ENCODE results near the gene SHB. TPM values are rescaled to one million over a fixed set of nuclear protein-coding genes. Genes with fewer than 3 reads are reported as not detected.

Gene SHB
- total RNA-seq, 1 donor from 2014 or later, result 54.5 TPM

DNA sequence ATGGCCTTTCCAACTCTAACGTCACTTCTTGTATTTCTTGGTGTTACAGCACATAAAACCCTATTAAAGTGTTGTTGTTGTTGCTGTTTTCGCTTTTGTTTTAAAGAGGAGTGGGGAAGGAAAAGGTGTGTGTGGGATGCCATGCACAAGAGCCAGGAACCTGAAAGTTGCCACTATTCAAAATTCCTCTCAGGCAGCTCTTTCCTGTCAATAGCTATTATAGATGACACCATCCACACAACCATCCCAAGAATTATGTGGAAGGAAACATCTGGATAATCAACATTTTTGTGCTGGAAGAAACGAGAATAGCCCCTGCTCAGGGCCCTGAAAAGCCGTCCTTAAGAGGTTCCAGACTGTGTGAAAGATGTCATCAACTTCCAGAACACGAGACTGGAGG, 79.3 kb downstream of the SHB start:
- no peak for DNase-seq (ENCODE audit: low spot score)

DNA sequence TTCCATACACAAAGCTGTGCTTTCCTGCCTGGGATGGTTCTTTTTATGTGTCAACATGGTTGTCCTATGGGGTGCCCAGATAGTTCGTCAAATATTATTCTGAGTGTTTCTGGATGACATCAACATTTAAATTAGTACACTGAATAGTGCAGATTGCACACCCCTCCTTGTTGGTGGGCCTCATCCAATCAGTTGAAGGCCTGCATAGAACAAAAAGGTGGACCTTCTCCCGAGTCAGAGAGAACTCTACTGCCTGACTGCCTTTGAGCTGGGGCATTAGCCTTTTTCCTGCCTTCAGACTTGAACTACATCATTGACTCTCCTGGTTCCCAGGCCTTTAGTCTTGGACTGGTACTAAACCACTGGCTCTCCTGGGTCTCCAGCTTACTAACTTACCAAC, 80.4 kb downstream of the SHB start:
- no peak for DNase-seq (ENCODE audit: low spot score)

DNA sequence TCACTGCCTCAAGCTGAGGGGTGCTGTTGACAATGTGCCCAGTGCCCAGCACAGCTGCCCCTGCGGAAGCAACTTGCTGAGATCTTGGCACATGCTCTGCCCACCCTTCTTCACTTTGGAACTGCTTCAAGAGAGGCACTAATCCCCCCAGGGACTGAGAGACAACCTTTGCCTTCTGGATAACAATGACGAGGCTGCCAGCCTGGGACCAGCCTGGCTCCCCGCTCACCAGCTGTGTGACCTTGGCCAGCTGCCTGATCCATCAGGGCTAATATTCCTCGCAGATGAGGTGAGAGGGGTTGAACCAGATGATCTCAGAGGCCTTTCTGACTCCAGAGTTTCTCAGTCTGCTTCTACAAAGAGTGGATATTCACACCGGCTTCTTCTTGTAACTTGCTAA, 81.0 kb downstream of the SHB start:
- DNase-seq (ENCODE audit: low spot score), result no peak

DNA sequence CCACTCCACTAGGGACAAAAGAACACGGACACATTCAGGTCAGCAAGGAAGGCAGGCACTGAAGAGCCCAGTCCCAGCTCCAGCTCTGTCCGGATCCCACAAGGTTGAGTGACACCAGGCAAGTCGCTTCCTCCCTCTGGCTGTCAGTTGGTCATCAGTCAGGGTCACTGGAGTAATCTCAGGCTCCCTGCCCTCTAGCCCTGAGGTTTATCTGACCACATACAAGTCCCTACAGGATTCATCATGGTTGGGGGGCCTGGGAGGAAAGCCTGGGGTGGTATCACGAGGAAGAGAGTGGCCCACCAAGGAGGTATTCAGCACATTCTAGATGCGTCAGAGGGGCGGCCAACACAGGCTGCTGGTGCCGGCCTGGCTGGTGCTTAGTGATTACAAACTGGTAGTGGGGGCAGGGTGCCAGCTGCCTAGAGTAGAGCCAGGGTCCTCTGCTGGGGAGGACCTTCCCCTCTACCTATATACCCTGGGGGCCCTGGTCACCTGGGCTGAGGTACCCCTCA, 81.5 kb downstream of the SHB start:
- DNase-seq (ENCODE audit: low spot score), result no peak

DNA sequence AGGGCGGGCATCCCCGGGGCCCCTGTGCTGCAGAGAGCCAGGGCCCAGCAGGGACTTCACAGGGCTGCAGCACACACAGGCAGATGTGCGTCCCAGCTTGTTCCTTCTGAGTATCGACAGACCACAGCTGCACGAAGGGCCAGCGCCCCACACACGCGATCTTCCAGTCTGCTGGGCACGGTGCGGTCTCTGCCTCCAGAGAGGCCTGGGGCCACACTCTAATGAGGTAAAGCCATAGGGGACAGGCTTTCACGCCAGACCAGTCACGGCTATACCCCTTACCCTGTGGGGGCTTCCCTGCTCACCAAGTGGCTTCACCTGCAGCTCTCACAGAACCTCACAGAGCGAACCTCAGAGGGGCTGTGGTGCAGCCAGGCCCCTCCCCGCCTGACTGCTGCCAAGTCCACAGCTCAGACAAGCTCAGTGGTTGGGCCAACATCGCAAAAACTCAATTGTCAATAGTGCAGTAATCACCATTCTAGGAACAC, 82.2 kb downstream of the SHB start:
- DNase-seq (ENCODE audit: low spot score), result no peak

DNA sequence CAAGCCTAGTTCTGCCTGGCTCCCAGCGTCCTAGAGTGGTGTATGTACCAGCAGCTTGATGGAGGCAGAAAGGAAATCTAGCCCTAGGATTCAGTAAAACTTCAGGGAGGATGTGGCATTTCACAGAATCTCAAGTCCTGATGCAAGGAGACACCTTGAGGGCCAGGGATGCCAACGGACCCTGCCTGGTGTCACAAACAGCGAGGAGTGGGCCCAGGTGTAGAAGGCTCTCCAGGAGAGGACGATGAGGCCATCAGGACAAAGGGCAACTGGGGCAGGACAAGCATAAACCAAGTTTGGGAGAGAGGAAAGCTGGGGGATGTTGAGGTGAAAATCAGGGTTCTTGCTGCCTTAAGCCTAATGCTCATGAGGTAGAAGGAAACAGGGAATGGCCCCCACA, 83.0 kb downstream of the SHB start:
- no peak for DNase-seq (ENCODE audit: low spot score)

DNA sequence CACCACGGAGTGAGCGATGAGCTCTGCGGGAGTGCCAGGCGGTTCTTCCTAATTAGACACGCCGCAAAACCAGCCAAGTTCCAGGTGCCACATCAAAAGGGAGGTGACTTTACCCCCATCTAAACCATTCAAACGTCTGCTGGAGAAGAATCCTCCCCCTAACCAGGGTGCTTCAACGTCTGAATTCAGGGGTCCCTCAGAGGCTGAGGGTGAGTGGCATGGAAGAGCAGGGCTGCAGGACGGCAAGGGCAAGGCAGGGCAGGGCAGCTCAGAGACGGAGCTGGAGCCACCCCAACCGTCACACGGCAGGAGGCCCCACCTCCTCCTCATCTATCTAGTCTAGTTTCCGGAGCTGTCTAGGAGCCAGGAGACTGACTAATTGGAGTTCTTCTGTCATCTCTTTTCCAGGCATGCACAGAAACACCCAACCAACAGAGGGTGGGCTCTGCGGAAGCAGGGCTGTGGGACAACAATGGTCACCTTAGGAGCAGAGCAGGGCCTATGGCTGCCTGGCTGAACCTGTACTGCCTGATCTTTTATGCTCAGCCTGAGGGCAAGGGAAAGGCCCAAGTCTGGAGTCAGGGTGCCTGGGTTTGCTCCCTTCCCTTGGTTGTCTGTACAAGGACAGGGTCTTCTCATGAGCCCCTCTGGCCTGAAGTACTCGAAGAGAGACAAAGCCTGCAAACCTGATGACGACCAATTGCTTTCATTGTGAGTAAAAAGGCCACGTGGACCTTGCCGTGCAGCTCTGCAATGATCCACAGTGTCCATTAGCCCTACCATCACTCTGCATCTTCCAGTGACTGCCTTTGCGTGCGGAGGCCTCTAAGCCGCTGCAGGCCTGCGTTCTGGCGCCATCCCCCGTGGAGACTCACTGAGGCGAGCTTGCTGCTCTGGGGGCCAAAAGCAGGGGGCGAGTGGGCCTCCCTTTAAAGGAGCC, 84.1 kb downstream of the SHB start:
- DNase-seq (ENCODE audit: low spot score), result no peak

DNA sequence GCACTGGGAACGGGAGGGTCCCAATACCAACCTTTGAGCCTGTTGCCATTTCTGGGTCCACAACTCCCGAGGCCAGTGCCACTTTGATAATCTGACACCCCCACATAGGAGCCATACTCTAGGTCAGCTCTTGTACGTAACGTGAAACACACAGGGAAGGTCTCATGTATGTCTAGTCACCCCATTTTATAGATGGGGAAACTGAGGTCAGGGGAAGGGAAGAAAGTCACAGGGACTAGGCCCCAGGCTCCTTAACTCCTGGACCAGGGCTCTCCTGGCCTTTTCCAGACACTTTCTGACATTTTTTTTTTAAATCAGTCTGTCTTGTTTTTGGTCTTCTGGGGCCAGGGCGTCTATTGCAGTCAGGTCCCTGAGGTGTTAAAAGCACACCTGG, 84.8 kb downstream of the SHB start:
- DNase-seq (ENCODE audit: low spot score), result no peak

DNA sequence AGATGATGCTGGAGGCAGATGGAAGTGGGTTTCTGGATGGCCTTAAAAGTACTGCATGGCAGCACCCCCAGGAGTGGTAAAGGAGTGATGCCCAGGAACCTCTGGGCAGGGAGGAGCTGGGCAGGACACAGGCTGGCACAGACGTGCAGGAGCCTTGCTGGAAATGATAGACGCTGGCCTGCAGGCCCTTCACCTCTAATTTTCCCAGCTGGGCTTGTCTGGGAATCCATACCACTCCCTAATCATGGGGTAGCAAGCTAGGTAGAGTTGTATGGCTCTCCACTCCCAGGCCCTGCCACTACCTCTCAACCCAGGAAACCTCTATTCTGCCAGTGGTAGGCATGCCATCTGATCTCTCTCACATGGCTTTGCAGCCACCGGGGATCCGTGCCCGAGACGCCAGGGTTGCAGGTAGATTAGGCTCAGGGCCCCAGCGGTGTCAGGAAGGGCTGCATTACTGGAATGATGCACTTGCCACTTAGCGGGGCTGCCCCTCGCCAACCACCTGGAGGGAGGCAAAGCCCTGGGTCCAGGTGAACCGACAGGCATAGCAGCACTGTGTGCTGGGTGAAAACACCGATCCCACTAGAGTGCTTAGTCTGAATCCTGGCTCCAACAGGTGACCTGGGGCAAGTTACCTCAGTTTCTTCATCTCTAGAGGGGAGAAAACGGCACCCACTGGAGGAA, 85.5 kb downstream of the SHB start:
- no peak for DNase-seq (ENCODE audit: low spot score)

DNA sequence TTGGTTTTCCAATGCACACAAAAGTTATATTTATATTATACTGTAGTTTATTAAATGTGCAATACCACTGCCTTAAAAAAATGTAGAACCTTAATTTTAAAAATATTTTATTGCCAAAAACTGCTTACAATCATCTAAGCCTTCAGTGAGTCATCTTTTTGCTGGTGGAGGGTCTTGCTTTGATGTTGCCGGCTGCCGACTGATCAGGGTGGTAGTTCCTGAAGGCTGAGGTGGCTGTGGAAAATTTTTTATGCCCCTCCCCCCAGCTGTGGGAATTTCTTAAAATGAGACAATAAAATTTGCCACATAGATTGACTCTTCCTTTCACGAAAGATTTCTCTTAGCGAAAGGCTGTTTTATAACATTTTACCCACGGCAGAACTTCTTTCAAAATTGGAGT, 89.2 kb downstream of the SHB start:
- no peak for DNase-seq (ENCODE audit: low spot score)

DNA sequence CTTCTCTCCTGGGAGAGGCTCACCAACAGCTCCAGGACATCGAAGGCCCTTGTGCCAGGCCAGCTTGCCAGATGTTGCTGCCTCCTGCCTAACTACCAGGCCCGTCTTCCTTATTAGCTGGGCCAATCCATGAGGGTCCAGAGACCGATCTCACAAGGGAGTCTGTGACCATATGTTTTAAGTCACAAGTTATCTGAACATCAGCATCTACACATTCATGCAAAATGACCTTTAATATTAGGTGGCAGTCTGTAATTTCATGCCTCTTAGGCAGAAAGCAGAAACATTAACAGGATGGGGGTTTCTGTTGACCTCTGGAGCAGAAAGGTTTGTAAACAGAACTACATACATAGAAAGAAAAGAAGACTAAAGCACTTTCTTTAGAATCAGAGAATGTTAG, 90.0 kb downstream of the SHB start:
- no peak for DNase-seq (ENCODE audit: low spot score)

DNA sequence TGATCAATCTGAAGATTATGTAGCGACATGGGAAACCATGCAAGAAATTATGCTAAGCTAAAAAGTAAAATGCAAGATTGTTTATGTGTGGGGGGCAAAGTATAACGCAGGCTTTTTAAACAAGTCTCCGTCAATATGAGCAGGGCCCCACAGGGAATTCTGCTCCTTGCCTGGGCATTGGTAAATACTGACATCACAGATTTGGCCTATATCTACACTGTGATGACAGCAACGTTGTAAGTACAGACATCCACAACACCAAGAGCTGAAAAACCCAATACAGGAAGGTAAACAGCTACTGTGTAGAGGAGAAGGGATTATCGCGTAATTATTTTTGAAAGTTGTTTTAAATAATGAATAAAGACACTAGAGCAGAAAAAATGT, 90.6 kb downstream of the SHB start:
- DNase-seq (ENCODE audit: low spot score), result no peak

DNA sequence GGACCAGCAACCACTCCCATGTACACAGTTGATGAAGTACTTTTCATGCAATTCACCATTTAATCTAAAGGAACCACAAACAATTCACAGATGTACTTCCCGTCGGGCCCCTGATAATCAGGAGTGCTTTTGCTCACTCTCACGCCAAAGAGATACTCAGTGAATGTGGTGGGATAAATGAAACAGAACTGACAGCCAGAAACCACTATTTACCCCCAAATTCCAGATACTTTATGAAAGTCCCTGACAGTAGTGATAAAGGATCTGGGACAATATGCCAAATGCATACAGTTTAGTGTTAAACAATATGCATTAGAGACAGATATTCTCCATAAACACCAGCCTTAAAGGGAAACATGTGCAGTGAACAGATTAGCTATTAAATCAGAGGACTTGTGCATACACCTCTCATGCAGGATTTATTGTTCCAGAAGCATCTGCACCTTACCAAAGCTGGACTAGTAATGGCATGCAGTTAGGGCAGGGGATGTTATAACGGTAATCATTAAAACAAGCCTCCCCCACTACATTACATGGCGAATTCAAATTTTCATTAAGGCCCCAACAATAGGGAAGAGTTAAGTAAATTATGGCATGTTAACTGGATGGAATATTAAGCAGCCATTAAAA, 91.1 kb downstream of the SHB start:
- no peak for DNase-seq (ENCODE audit: low spot score)

DNA sequence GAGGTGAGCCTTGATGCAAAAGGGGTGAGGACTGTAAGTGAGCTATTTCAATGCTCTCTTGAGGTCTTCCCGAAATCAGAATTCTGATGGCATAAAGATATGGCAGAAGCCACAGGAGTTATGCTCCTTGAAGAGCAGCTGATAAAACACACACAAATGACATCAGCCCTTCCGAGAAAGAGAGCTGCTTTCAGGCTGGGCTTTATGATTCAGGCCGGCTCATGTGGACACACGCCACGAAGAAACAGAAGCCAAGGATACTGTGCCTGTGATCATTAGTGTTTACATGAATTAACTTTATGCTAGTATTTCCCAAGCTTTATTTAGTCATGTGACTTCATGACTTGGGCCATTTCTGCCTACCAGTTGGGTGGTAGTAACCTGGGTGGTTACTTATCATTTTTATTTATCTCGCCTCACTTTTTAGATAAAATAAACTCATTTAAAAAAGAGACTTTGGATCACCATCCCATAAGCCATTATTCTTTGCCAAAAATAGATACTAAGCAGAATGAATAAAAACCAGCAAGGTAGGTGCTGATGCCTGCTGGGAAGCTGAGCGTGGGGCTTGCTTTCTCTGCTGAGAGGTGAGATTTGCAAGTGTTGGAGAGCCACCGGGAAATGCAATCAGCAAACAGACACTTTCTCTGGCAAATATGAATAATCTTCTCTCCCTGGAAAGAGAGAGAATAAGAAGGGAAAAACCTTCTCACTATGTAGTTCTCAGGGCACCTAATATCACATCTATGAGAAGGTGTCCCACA, 92.1 kb downstream of the SHB start:
- no peak for DNase-seq (ENCODE audit: low spot score)

DNA sequence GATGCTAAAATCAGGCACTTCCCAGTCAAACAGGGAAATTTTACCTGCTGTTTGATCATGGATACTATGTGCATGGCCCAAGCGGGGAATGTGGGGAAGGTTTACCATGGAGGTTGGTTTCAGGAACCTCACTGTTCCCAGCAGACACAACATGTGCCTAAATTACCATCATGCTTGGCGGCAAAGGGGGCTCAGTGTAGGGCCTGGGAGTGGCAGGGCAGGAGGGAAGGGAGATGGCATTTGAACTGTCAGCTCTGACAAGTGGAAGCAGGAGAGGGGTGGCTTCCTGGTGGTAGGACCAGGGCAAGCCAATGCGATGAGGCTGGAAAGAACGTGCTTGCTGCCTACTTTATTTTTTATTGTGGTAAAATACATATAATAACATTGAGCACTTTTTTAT, 93.4 kb downstream of the SHB start:
- no peak for DNase-seq (ENCODE audit: low spot score)

DNA sequence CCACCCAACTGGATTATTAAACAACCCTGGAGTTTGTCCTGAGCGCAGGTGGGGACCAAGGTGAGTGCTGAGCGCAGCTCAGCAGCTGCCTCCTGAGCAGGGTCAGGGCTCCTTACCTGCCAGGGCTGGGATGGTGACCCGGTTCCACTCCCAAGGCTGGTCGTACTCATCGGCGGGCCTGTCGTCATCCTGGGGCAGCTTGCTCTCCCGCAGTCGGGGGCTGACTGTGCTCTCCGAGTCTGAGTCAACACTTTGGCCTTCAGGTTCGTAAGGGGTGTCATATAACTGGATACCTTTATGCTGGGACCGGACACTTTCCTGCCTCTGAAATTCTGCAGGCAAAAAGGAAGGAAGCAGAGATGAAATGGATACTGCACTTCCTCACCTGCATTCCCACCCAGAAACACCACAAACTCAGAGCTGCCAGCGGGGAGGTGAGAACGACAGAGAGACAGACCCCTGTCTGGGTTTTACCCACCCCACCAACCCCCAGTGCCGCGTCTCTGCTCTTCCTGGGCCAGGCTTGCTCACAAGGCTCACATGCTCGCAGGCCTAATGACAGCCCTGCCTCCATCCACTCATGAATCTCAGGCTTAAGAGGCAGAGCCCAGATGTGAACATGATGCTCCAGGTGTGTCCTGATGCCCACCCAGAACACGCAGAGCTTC, 94.4 kb downstream of the SHB start:
- DNase-seq (ENCODE audit: low spot score), result no peak

DNA sequence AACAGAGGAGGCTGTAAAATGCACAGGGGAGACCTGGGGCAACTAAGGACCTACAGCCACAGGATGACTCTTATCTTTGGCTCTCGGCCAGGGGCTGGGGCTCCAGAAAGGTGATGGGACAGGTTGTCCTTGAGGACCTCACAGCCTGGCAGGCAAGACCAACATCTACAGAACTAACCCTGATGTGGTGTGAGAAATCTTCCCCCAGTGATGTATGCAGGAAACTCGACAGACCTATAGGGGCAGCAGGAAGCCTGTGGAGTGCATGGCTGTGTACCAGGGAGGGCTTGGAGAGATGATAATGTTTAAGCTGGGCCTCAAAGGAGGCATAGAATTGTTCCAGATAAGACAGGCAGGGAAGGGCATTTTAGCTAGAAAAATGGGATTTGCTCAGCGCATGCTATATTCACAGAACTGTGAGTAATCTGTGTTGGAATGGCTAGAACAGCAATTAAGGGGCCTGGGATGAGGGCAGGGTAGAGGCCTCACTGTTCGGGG, 96.6 kb downstream of the SHB start:
- no peak for DNase-seq (ENCODE audit: low spot score)

DNA sequence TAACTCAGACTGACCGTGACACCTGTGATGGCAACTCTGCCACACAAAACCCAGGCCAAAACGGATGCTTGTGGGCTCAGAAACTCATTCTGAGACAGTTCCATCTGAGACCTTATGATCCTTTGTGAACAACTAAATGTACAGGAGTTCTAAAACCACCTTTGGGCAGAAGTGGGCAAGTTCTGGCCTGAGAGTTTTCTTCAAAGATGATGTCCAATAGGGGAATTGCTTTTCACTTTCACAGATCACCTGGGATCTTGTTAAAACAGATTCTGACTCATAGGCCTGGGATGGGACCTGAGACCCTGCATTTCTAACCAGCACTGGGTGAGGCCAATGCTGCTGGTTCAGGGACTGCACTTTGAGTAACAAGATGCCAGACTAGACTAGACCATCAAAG, 97.3 kb downstream of the SHB start:
- DNase-seq (ENCODE audit: low spot score), result no peak

DNA sequence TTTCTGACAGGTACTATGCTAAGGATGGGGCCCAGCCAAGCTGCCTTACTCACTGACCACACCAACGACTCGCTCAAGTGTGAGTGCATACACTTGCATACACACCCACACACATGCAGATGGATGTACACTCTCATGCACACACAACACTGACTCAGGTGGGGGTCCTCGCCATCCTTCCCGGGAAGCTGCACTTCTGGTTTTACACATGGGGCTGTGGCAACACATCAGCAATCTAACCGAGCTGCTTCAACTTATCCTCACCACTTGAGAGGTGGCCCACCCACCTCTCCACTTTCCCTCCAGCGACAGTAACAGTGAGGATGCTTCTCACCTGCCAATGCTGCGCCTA, 97.9 kb downstream of the SHB start:
- DNase-seq (ENCODE audit: low spot score), result no peak

DNA sequence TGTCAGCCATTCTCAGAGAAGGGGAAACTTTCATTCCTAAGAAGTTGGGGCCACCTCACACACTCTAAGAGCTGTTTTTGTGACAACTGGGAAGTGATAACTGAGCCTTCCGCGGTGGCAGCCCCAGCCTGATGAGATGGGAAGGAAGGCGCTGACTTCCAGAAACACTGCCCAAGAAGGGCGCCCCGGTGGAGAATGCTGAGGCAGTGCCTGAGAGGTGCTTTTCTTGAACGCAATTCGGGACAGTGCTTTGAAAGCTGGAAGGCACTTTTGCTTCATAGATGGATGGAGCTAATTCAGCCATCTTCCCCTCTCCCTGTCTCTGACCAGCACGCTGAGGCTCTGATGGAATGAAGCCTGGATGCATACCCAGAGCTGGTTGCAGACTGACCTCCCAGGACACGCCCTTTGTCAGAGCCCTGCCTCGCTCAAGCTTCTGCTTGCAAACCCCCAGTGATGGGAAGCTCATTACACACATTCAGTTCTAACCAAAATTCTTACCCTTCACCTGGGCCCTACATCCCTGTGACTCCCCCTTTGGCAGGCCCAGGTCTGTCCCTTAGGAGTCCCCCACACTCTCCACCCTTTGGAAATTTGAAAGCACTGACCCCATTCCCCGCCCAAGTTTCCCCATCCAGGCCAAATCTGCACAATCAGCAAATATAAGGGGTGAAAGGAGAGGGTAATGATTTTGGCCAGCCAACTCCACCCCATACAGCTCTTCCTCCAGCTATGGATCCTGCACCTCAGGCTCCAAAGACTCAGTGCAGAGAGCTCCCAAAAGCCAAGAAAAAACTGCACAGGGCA, 98.5 kb downstream of the SHB start:
- DNase-seq (ENCODE audit: low spot score), result no peak
